CD4-positive, alpha-beta T cell treated with Interleukin-15 for 4 hours (primary cell): ENCODE results near the gene AREL1.

Experiments used
- DNase-seq: peaks from one replicate; pipeline ENCODE4 v3.0.0-alpha.2; 2020; ENCODE audit warnings: low spot score

AREL1 gene

DNA sequence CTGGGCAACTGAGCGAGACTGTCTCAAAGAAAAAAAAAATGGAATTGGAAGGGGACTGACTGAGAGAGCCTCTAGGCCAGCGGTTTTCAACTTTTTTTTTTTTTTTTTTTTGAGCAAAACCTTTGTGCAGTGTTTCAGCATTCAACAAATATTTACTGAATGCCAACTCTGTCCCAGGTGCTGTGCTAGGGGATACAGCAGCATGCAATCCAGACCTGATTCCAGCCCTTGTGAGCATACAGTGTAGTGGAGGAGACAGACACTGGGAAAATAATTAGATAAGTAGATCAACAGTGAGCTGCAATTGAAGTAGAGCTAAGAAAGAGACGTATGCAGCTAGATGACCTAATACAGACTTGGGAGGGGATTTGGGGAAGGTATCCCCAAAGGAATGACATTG lies 77.0 kb downstream of the AREL1 start:
- DNase-seq = no peak

DNA sequence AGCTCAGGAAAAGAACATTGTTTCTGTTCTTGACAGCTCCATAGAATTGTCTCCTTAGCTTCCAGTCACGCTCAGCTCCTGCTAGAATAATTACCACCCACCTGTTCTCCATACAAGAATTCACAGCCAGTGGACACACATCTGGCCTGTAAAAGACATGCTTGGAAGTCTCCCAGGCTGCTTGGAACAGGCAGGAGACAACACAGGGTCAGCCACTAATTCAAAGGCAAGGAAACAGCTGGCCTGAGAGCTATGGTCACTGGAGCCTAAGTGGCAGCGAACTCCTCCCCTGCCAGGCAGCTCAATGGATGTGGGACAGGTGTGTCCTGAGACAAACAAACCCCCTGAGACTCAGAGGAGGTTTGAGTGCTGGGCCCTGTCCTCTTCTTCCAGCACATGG lies 77.9 kb downstream of the AREL1 start:
- DNase-seq = no peak

DNA sequence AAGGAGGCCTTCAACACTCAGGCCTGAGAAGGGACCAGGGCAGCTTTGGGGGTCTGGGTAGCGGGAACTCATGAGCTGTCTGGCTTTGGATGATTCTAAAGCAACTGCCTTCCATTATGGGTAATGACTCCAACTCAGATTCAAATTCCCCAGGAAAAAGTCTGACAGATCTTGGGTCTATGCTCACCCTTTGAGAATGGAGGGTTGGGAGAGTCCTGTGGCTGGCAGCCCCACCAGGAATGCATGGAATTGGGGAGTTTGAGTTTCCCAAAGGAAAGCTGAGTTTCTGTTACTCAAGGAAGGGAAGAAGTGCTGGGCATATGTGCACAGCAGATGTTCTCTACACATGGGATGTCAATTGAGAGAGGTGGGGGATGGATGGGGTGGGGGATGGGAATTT lies 78.4 kb downstream of the AREL1 start:
- DNase-seq = no peak

DNA sequence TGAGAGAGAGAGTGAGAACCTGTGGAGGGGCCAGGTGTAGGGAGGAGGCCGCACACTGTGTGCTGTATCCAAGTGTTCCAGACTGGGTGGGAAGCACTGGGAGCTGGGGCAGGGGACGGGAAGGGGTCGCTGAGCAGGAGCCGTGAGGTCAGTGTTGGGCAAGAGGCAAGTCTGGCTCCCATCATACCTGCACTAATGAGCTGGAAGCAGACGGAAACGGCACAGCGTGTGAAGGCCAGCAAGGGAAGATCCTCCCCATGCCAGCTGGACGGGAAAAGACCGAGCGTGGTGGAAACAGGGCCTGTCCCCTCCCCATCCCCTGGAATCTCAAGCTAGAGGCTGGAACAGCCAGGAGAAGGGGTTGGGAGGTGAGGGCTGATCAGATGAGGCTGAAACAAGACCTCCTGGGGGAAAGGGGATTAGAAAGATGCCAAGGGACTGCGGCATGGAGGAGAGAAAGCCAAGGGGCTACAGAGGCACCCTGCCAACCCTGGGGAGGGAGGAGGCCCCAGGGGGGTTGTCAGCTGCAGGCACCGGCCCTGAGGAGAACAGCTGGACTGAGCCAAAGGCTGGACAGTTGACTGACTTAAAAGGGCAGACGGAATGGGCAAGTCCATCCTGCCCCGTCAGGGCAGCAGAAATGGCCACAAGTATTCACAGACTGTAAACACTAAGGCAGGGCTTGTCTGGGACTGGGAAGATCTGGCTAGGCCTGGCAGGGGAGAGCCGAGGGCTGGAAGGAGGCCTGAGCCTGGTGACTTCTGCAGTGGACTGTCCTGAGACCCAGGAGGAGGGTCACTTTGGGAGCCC lies 81.8 kb downstream of the AREL1 start:
- no peak for DNase-seq

DNA sequence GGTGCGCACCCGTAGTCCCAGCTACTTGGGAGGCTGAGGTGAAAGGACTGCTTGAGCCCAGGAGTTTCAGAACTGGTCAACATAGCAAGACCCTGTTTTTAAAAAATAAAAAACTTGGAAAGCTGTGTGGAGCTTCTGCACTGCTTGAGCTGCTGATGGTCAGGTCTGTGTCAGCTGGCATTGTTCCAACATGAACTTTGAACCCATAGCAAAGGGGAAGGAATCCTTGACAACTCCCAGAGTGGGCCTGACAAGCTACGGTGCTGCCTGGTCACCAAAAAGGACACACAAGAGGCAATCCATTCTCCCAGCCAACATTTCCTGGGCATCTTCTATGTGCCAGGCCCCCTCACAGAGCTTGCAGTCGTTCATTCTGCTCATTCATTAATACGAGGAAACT lies 84.5 kb downstream of the AREL1 start:
- DNase-seq = no peak

DNA sequence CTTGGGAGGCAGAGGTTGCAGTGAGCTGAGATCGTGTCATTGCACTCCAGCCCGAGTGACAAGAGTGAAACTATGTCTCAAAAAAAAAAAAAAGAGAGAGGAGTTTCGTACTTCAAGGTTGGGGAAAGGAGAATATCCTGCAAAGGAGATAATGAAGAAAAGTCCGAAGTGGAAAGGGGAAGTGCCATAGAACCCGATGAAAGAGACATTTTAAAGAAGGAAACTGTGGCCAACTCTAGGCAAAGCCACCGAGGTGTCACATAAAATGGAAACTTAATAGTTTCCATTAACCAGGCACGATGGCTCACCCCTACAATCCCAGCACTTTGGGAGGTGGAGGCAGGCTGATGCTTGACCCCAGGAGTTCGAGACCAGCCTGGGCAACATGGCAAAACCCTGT lies 85.8 kb downstream of the AREL1 start:
- no peak for DNase-seq

DNA sequence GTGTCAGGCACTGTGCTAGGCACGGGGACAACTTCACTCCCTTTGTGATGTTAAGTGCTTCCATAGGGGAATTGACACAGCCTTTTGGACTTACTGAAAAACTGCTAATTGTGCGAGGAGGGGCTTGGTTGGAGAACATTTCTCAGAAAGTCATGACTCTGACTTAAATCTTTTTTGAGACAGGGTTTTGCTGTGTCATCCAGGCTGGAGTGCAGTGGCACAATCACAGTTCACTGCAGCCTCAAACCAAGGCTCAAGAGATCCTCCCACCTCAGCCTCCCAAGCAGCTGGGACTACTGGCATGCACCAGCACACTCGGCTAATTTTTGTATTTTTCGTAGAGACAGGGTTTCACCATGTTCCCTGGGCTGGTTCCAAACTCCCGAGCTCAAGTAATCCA lies 90.6 kb downstream of the AREL1 start:
- no peak for DNase-seq

DNA sequence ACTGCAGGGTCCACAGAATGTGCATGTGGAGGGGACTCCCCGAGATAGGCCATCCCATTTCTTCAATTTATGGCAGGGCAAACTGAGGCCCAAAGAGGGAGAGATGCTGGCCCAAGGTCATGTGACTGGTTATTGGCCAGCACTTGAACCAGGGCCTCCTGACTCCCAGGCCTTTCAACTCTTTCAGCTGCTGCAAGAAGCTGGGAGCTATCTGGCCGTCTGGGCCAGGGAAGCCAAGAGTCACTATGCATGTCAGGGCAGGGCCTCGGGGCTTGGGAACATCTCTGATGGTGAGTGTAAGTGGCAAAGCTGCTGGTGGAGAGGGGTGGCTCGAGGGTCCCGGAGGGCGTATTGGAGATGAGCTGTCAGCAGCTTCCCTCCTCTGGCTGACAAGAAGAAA lies 91.3 kb downstream of the AREL1 start:
- no peak for DNase-seq

DNA sequence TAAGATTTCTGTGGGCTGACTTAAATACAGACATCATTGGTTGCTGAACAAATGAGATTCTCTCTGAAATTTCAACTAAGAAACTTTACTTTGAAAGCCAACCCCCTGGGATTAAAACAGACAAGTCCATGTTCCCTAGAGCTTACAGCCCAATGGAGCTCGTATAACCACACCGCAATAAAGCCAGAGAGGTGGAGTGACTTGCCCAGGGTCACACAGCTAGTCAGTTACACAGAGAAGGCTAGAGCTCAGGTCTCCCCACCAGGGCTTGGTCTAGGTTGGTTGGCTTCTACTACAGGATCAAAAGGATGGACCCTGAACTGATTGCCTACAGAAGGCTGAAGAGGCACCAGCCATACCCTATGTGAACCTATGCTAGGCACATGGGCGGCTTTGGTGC lies 92.0 kb downstream of the AREL1 start:
- DNase-seq = no peak

DNA sequence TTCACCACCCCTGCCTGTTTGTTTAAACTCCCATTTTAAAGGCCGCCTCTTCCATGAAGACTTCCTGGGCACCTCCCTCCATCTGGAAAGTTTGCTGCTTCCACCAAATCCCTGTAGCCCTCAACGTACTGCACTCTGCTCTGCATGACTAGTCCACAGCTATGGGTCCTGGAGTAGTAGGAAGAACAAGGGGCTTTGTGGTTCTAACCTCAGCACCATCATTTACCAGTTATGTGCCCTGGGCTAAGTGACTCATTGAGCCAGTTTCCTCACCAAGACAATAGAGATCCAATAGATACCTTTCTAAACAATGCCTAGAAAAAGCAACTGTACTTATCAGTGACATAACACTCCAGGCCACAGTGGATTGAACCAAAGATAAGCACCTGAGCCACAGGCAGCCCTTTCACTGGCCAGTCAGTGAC lies 92.4 kb downstream of the AREL1 start:
- peak; percentile 59 for DNase-seq

DNA sequence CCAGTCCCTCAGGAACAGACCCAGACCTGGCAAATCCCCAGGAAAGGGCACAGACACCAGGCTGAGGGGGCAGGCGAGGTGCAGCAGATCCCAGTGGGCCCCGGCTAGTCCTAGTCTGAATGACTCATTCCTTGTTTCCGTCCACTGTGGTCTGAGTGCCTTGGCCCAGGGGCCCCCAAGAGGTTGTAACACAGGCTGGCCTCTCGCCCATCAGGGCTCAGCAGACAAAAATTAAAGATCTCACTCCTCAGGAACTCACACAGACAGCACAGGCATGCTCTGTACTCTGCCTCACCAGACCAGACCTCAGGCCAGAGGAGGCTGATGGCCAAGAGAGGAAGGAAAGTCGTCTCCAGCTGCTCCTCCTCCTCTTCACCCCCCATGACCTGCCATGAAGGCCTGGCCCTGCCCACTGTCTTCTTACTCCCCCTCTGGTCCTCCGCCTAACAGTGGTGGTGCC lies 93.2 kb downstream of the AREL1 start:
- no peak for DNase-seq

DNA sequence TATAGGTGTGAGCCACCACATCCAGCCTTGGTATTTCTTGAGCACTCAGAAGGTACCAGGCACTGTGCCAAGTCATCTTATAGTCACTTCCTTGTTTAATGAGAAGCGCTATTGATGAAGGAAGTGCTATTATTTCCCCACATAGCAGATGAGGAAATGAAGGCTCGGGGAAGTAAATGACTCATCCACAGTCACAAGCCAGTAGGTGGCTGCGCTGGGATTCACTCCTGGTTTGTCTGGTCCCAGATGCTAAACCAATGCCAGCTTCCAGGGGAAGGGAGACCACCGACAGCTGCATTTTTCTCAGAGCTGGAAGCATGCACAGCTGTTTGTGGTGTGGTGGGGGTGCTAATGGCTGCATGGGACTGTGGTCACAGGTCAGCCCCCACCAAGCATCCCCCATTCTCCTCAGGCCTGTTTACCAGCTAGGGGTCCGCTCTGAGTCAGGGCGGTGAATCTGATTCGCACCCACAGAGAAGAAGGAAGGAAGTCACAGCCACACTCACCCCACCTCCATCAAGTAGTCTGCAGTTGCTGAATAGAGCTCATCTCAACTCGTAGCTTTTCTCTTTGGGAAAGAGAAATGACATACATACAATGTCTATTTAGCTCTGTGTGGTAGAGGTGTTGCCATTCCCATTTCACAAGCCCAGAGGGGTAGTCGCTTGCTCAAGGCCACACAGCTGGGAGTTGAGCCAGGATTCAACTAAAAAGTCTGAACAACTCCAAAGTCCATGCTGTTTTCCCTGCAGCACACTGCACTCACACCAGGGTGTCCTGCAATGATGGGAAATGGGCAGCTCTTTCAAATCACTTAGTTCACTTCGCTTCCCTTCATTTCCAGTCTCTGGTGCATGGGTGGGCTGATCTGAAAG lies 94.6 kb downstream of the AREL1 start:
- peak; percentile 80 for DNase-seq

DNA sequence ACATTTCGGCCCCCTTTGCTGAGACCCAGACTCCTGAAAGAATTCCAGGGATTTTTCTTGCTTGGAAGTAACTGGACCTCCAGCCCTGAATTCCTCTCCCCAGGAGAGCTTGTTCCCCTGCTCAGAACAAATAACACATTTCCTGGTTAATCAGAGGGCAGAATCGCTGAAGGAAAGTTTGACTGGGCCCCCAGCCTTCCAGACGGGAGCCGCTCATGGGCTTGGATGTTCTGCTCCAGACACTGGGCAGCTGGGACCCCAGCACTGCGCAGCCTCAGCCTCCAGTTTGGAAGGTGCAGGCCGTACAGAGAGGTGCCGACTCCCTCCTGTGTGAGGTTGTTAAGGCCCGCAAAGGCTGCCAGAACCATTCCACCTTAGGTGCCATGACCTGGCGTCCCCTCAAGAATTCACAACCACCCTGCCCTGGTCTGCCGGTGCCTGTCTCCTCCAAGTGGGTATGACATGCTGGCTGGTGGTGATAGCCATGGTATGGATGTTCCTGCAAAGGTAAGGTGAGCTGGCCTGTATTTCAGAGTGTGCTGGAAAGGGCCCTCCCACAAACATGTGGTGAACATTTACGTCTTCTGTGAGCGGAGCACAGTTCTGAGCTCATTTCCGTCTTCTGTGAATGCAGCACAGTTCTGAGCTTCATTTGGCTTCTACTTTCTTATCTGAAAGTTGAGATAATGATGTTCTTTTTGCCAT lies 95.7 kb downstream of the AREL1 start:
- DNase-seq = no peak

DNA sequence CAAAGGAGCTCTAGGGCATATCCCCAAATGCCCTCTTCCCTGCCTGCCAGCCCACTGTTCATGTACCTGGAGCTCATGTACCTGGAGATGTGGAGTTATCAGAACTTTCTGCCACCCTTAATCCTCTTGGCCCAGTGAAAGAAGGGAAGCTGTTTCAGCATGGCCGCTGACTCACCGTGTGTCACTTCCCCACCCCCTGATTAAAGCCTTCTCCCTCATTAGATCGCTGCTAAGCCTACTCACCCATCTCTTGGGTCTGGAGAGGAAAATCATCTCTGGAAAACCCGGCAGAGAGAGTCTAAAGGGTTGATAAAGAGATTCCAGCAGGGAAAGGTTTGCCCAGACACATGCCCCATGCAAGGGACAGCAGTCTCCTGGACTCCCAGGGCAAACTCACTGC lies 96.4 kb downstream of the AREL1 start:
- no peak for DNase-seq

DNA sequence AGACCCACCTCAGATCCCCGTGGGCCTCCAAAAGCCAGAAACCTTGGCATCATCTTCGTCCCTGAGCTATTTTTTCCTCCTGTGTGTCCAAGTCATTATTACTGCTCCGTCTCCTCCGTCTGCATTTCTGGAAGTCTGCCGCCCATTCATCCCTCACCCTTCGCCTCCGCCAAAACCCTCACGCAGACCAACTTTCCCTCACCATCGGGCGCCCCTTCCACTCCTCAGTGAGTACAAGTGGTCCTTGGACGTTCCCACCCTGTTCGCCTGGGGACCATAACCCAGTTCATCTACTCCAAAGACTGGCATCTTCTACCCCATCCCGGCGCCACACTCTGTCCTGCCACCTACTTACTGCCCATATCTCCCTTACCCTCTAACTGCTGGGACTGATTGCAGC lies 97.1 kb downstream of the AREL1 start:
- no peak for DNase-seq

DNA sequence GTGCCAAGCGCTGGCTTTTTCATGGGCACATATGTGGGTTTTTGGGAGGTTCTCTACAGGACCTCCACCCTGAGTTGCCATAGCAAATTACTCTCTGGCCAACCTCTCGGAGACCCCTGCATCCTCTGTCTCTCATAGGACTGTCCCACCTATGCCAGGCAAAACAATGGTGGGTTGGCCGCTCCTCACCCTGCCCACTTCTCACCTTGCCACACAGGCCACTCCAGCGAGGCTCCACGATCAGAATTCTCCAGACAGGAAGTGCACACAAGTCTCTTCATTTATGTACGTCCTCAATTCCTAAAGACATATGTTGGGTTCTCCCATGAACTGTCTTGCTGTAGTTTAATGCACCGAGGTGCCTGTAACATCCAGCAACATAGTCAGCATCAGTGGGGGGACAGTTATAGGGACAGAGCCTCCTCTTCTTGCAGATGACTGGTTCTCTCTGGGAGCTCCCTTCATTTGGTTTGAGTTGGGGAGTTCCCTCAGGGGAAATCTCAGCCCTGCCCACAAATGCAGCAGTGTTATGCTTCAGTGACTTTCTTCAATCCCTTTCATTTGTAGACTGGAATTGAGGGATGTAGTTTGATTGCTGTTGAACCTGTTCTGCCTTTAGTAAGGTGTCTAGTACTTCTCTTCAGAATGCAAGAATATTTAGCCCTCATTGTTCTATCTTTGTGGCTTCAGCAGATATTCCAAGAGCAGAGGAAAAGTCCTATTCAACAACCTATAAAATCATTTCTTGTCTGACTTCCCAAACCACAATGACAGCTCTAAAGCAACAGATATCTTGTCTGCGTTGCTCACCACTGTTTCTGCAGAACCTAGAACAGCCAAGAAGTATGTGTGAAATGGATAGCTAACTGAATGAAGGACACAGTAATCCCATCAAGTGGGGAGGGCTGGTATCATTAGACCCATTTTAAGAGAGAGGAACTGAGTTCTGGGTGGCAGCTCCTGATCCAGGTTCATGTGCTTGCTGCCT lies 98.1 kb downstream of the AREL1 start:
- DNase-seq = no peak

DNA sequence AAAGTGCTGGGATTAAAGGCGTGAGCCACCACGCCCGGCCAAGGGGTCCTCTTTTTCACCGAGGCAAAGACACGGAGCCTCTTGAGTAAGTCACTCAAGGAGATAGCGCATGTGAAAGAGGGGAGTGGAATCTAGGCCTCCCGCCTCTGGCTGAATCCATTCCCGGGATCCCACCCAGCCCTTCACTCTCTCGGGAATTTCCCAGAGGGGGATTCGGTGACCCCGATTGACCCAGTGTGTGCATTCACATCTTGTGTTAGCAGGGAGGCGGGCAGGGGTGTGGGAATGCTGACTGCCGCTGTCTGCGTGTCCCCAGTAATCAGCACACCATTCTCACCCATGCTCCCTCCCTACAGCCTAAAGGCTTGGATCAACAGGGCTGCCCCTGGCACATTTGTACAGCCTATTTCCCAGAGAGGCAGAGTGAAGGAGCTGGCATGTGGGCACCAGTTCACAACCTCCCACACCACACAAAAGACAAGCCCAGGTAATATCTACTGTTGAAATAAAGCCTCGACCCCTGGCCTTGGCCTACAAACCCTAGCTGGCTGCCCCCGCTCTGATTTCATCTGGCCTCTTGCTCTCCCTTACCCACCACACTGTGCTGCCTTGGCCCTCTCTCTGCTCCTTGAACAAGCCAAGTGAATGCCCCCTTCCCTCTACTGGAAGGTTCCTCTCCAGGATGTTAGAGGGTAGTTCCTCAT lies 99.5 kb downstream of the AREL1 start:
- no peak for DNase-seq

DNA sequence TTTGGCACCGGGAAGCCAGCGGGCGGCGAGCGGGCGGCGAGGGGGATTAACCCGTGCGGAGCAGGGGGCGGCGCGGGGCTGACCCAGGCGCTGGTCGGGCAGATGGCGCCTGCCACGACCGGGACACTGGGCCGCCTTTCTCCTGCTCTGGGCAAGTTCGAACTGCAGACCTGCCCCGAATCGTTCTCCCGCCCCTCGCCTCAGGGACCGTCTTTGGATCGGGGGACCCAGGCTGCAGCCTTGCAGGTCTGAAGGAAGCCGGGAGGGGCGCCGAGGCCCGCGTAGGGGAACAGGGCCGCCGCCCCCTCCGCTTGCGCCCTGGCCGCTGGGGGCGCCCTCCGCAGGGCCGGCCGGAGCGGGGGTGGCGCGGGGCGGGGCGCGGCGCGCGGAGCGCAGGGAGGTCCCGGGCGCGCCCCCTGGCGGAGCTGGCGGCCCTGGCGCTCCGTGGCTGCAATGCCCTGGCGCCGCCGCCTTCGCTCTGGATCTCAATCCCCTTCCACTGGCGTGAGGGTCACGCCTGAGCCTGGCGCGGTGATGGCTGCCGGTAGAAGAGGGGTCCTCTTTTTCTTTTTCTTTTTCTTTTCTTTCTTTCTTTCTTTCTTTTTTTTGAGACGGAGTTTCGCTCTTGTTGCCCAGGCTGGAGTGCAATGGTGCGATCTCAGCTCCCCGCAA lies 100.4 kb downstream of the AREL1 start:
- DNase-seq = peak; percentile 77

DNA sequence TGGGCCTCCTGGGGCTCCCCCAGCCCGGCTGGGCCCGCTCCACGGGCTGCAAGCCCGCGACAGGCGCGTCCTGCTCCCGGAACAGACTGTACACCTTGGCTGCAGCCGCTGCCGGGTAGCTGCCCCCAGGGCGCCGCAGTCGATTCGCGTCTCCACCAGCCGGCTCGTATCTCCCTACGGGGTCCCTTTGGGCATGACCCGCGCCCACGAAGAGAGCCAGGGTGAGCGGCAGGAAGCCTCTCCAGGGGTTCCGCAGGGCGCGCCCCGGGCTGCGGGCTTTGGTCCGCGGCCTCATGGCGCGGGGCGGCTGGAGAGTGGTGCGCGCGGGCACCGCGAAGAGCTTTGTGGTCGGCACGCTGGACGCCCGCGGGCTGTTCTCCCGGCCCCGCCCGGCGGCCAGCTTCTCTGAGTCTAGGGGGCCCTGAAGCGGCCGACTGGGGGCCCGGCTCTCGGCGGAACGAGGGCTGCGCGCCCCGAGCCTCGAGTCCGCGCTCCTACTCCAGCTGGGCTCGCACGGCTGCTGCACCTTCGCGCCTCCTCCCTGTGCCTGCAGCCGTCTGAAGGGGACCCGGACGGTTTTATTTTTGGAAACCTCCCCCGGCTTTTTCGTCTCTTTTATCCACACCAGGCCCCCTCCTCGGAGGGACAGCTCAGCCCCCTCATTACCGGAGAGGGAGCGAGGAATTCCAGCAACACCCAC lies 101.1 kb downstream of the AREL1 start, which contains the start of gene LTBP2:
LTBP2 (minus strand) TSS at position 588 of the 700 bp plus-strand sequence; CDS start at position 295, 293 bp downstream.
- no peak for DNase-seq
